GM18858 (cell line): Measurements from ENCODE around the gene EMP2.
"Not testable (repeated sequence)": the region's sequence is repeated elsewhere in the genome, so short reads cannot be mapped to it uniquely, and the experiment has no call there.

Experiments used
- ATAC-seq: cut with Tn5 transposase; IDR thresholded peaks from one replicate; pipeline ENCODE4 v1.9.1; 2021; ENCODE audit not compliant: unreplicated experiment

EMP2 gene, protein sequence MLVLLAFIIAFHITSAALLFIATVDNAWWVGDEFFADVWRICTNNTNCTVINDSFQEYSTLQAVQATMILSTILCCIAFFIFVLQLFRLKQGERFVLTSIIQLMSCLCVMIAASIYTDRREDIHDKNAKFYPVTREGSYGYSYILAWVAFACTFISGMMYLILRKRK

DNA sequence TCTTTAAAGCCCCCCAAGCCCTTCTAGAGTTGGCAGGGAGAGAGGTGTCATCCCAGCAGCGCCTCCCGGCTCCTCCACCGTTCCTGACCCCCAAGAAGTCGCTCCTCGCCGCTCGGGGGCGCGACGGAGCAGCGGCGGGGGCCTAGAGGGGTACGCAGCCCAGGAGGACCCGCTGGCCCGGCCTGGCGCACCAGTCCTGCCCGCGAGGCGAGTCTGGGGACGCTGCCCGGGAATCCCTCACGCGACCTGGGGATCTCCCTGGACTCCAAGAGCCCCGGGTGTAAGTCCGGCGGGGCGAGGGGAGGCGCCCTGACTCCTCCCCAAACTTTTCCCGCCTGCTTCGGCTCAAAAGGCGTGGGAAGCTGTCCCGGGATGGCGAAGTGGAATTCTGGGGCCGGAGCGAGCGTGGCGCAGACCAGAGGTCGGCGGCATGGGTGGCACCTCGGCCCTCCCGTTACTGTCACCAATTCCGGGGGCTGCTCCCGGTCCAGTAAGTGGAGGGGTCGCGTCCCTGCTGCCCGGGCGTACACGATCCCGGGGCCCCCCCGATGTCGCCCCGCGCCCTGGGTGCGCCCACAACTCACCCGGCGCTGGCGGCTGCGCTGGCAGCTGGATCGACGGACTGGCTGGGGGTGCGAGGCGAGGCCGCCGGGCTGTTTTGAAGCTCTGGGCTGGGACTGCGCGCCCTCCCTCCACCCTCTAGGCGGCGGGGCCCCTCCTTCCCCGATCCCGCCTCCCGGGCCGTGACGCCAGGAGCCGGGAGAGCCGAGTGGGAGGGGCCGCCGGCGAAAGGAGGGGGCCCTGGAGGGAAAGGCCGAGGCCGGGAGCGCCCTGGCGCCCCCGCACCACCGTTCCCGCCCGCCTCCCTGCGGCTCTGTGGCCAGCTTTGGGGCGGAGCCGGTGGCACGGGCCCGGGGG lies at the start of gene EMP2:
Gene EMP2, minus strand, starts transcription at position 634 of the 918 bp plus-strand sequence. CDS start 32,981 bp downstream, outside the sequence.
- no peak for ATAC-seq

- ATAC-seq: no peak
These were observed 49.2 kb upstream of the EMP2 start for GRCh38 chr16:10629592-10629963.

GRCh38 chr16:10625595-10626357 lies 45.4 kb upstream of the EMP2 start:
- ATAC-seq: no peak

DNA sequence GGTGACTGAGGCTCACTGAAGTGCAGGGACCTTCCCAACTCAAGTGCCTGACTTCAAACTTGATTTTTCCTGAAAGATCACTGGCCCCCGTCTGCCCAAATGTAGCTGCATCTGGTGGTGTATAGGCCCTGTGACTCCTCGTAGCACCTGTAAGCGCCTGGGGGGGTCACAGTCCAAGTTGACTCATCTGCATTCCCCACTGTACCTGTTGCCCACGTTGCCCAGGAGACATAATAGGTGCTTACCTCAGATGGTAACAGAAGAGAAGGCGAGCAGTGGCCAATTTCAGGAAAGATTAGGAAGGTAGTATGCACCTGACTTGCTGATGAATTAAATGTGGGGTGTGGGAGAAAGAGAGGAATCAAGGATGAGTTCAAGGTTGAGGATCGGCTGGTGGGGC lies 44.1 kb upstream of the EMP2 start:
- ATAC-seq: no peak

DNA sequence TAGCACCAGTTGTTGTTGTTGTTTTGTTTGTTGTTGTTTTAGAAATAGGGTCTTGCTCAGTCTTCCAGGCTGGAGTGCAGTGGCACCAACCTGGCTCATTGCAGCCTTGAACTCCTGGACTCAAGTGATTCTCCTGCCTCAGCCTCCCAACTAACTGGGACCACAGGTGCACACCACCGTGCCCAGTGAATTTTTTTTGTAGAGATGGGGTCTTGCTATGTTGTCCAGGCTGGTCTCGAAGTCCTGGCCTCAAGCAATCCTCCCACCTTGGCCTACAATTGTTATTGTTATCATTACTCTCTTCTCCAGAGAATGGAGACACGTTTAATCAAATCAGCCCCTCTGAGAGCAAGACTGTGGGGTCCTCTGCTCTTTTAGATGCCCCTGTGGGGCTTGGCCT lies 42.7 kb upstream of the EMP2 start:
- ATAC-seq: no peak

DNA sequence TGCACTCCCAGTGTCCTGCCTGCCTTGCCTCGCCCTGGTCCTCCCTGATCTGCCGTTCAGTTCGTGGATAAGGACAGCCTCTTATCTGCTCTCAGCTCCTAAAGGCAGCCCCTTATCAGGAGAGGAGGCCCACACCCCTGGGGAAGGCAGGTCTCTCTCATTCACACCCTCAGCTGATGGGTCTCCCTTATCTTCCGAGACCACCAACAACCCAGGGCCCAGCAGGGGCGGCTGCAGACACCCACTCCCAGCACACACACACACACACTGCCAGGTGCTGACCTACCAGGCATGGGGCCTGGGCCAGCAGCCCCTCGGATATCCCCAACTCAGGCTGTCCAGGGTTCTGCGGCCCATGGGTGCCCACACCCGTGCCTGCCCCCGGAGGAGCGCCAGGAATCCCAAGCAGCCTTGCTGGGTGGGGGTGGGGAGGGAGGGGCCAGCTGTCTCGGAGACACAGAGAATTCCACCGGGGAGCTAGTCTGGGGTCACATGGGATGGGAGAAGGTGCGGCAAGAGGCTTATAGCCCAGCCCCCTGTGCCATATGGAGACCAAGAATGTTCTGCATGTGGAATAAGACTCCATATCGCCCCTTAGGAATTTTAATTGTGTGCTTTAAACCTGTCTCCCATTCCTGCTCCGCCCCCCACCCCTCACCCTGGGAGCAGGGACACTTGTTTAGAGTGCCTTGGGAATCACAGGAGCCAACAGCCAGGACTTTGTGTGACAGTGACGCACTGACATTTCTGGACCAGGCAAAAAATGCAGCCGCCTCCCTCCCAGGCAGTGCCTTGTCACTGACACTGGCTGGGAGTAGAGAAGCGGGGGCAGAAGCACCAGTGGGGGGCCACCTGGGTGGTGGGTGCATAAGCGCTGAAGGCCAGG lies 41.9 kb upstream of the EMP2 start:
- ATAC-seq: no peak

DNA sequence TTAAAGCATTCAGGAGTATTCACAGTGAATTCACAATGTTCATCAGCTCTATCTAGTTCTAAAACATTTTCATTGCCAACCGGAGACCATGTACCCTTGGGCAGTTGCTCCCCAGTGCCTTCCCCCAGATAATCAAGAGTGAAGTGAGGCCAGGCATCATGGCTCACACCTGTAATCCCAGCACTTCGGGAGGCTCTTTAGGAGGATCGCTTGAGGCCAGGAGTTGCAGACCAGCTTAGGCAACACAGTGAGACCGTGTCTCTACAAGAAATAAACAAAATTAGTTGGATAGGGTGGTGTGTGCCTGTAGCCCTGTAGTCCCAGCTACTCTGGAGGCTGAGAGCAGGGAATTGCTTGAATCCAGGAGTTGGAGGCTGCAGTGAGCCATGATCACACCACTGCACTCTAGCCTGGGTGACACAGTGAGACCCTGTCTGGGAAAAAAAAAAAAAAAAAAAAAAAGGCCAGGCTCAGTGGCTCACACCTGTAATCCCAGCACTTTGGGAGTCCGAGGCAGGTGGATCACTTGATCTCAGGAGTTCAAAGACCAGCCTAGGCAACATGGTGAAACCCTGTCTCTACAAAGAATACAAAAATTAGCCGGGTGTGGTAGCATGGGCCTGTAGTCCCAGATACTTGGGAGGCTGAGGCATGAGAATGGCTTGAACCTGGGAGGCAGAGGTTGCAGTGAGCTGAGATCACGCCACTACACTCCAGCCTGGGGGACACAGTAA lies 41.0 kb upstream of the EMP2 start:
- not testable (repeated sequence) for ATAC-seq

GRCh38 chr16:10620120-10620519 lies 39.7 kb upstream of the EMP2 start:
- no peak for ATAC-seq

DNA sequence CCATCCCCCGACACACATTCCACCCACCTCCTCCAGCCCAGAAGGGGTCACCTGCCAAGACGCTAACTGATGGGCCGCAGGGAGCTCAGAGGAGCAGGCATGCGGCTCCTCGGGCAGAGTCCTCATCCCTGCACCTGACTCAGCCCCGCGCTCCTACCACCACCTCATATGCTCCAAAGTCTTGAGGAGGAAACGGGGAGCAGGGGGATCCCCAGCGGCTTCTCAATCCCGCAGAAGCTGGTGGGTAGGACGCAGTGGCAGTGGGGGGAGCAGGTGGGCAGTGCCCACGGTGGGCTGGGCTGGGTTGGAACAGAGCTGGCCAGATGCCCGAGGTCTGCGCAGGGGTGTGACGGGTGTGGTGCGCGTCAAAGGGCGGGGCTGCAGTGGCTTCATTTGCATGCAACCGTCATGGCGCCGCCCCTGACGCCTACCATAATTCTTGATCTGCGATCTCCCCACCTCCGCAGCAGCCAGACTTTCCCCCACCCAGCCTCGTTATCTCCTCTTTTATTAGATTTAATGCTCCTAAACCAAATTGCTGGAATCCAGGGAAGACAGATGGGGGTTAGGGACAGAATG lies 39.0 kb upstream of the EMP2 start:
- ATAC-seq: no peak

GRCh38 chr16:10618710-10619209 lies 38.4 kb upstream of the EMP2 start:
- no peak for ATAC-seq

GRCh38 chr16:10617662-10618420 lies 37.4 kb upstream of the EMP2 start:
- no peak for ATAC-seq

- ATAC-seq: no peak
These were observed 36.6 kb upstream of the EMP2 start for GRCh38 chr16:10616756-10617640.

DNA sequence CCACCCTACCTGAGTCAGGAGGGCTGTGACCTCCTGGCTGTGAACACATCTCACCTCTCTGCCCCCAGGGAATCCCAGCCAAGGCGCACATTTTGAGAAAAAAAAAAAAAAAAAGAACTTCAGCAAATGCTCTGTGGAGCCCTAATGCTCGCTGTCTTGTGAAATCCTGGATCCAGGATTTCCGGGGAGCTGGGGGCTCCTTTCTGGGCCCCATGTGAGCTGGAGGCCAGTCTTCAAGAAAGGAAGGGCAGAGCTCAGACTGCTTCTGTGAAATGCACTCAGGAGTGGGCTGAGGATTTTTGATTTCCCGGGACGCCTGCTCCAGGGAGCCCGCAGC lies 36.0 kb upstream of the EMP2 start:
- ATAC-seq: no peak

DNA sequence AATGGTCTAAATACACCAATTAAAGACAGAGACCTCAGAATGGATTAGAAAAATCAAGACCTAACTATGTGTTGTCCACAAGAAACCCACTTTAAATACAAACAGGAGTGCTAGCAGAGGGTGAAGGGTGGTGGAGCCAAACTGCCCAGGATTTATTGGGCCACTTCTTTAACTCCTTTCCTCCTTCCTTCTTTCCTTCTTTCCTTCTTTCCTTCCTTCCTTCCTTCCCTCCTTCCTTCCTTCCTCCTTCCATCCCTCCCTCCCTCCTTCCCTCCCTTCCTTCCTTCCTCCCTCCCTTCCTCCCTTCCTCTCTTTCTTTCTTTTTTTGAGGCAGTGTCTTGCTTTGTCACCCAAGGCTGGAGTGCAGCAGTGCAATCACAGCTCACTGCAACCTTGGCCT lies 34.3 kb upstream of the EMP2 start:
- ATAC-seq: no peak

- peak; percentile 57 for ATAC-seq
These were observed 33.5 kb upstream of the EMP2 start for GRCh38 chr16:10613785-10614485.

GRCh38 chr16:10612649-10613179 lies 32.3 kb upstream of the EMP2 start:
- ATAC-seq: no peak

DNA sequence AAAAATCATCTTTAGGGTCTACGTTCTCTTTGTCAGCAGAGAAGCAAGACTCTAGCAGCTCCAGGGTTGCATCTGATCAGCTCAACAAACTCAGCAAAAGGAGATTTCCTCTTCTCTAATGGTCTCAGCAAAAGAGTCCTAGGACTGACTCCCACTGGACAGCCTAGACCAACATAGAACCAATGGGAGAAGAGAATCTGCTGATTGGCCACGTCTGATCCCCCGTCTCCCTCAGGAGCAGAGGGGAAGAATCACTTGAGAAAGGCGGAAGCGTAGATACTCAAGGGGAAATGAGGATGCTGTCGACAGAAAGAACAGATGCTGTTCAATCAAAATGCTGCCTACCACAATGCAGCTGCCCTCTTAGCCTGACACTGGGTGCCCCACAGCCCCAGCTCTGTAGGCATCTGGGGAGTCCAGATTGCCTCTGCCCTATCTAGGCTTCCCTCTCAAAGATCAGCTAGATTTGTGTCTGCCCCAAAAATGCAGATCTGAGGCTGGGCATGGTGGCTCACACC lies 31.5 kb upstream of the EMP2 start:
- ATAC-seq: no peak
